H1 (cell line): ENCODE results near the gene GRID2. TPM values are rescaled to one million over a fixed set of nuclear protein-coding genes. Genes with fewer than 3 reads are reported as not detected.

Experiments used
- CTCF ChIA-PET: fragments of 300-600 bp; sonication (Branson Sonifier 250); formaldehyde crosslinking; loops from one replicate; lab custom pipeline; 2021; ENCODE audit not compliant: partially characterized antibody; lab: Charles Lee
- POLR2A ChIA-PET: fragments of 300-600 bp; sonication (Branson Sonifier 250); formaldehyde crosslinking; loops from one replicate; lab custom pipeline; 2021; ENCODE audit warnings: inconsistent platforms; ENCODE audit not compliant: partially characterized antibody; lab: Charles Lee
- DNase-seq, 2 experiments: peaks; one replicate each; pipeline versions ENCODE4 v3.0.0 to v3.0.0-alpha.2; 2010 to 2022; ENCODE audit warnings: low spot score in 2 of 2, low read depth in 1 of 2, mixed read lengths in 1 of 2
- FAIRE-seq: peaks from 2 replicates; lab custom pipeline; 2011; peaks lifted over from hg19 to GRCh38; lab: Jason Lieb, UNC
- H2AFZ ChIP-seq: 2 replicates; pipeline ENCODE4 v1.8.1; 2012; ENCODE audit warnings: low read length, inconsistent platforms
- H2AK5ac ChIP-seq: 2 replicates; pipeline ENCODE4 v1.6.1; 2013; ENCODE audit warnings: low read depth, low read length
- H2BK120ac ChIP-seq: replicated peaks from 2 replicates; pipeline ENCODE3; 2013; ENCODE audit warnings: low read depth, low read length, inconsistent platforms
- H2BK12ac ChIP-seq: 2 replicates; pipeline ENCODE4 v1.6.1; 2013; ENCODE audit warnings: low read depth, low read length
- H2BK15ac ChIP-seq: 2 replicates; pipeline ENCODE4 v1.6.1; 2013; ENCODE audit warnings: low read length
- H2BK20ac ChIP-seq: 2 replicates; pipeline ENCODE4 v1.6.1; 2013; ENCODE audit warnings: low read length
- H2BK5ac ChIP-seq: 2 replicates; pipeline ENCODE4 v1.6.1; 2013; ENCODE audit warnings: low read depth, low read length
- H3K14ac ChIP-seq: 2 replicates; pipeline ENCODE4 v1.6.1; 2013; ENCODE audit warnings: inconsistent platforms; ENCODE audit not compliant: insufficient read length
- H3K18ac ChIP-seq: 2 replicates; pipeline ENCODE4 v1.6.1; 2013; ENCODE audit warnings: low read length; ENCODE audit errors: extremely low read depth
- H3K23ac ChIP-seq: 2 replicates; pipeline ENCODE4 v1.6.1; 2013; ENCODE audit warnings: inconsistent platforms; ENCODE audit not compliant: insufficient read length
- H3K23me2 ChIP-seq: 2 replicates; pipeline ENCODE4 v1.6.1; 2013; ENCODE audit warnings: low read depth, low read length
- H3K27ac ChIP-seq: 2 replicates; pipeline ENCODE4 v1.6.1; 2011; ENCODE audit warnings: low read depth, low read length, inconsistent platforms
- H3K27me3 ChIP-seq, 4 experiments: replicated peaks in 1 of 4; 1 replicate in 1 of 4; 2 replicates in 3 of 4; pipeline versions ENCODE4 v1.6.1 to v1.8.1; 2011 to 2013; ENCODE audit warnings: low read length in 3 of 4, mild to moderate bottlenecking in 3 of 4, inconsistent platforms in 2 of 4, mixed read lengths in 2 of 4, moderate library complexity in 1 of 4; ENCODE audit not compliant: control insufficient read depth in 3 of 4, insufficient read depth in 3 of 4; ENCODE audit errors: extremely low read depth in 1 of 4
- H3K36me3 ChIP-seq, 4 experiments: 2 replicates each; pipeline versions ENCODE4 v1.6.1 to v1.8.1; 2011 to 2013; ENCODE audit warnings: mild to moderate bottlenecking in 4 of 4, low read length in 3 of 4, moderate library complexity in 2 of 4, control low read depth in 1 of 4, inconsistent platforms in 1 of 4; ENCODE audit not compliant: insufficient read depth in 4 of 4, control insufficient read depth in 2 of 4
- H3K4ac ChIP-seq: replicated peaks from 2 replicates; pipeline ENCODE3; 2013; ENCODE audit warnings: low read length, low read depth, mixed read lengths, inconsistent platforms; ENCODE audit not compliant: insufficient read length
- H3K4me1 ChIP-seq, 4 experiments: replicated peaks in 1 of 4; 1 replicate in 1 of 4; 2 replicates in 3 of 4; pipeline versions ENCODE4 v1.6.1 to v1.8.1; 2011 to 2013; ENCODE audit warnings: low read length in 3 of 4, inconsistent platforms in 2 of 4, mixed read lengths in 1 of 4; ENCODE audit not compliant: insufficient read depth in 4 of 4, control insufficient read depth in 3 of 4
- H3K4me2 ChIP-seq, 2 experiments: 2 replicates each; pipeline versions ENCODE4 v1.6.1 to v1.8.1; 2011 to 2013; ENCODE audit warnings: low read depth in 2 of 2, low read length in 2 of 2, control low read depth in 1 of 2, inconsistent platforms in 1 of 2, mild to moderate bottlenecking in 1 of 2; ENCODE audit not compliant: insufficient read depth in 1 of 2
- H3K4me3 ChIP-seq, 4 experiments: fragments of 200-600, 300-600 bp in 1 of 4; sonication (generic), shearing (Covaris generic), sonication (Bioruptor Twin) in 1 of 4; 2 replicates each; pipeline versions ENCODE4 v1.5.1 to v1.8.1; 2011 to 2016; ENCODE audit warnings: low read length in 4 of 4, low read depth in 3 of 4, control low read depth in 2 of 4, inconsistent platforms in 2 of 4, mild to moderate bottlenecking in 2 of 4, mixed read lengths in 1 of 4, moderate library complexity in 1 of 4; ENCODE audit not compliant: insufficient read depth in 2 of 4; ENCODE audit errors: extremely low read depth in 1 of 4
- H3K56ac ChIP-seq: replicated peaks from 2 replicates; pipeline ENCODE3; 2013; ENCODE audit warnings: low read depth, mild to moderate bottlenecking, mixed read lengths, low read length, inconsistent platforms; ENCODE audit not compliant: insufficient read length
- H3K79me1 ChIP-seq: 2 replicates; pipeline ENCODE4 v1.6.1; 2013; ENCODE audit warnings: low read depth, low read length, control low read depth
- H3K79me2 ChIP-seq, 2 experiments: 2 replicates each; pipeline versions ENCODE4 v1.6.1 to v1.8.1; 2012 to 2013; ENCODE audit warnings: low read length in 2 of 2, mild to moderate bottlenecking in 2 of 2, inconsistent platforms in 1 of 2; ENCODE audit not compliant: insufficient read depth in 2 of 2, control insufficient read depth in 1 of 2
- H3K9ac ChIP-seq, 4 experiments: replicated peaks in 1 of 4; 1 replicate in 1 of 4; 2 replicates in 3 of 4; pipeline versions ENCODE4 v1.6.1 to v1.8.1; 2011 to 2013; ENCODE audit warnings: low read depth in 3 of 4, low read length in 3 of 4, control low read depth in 2 of 4, mild to moderate bottlenecking in 2 of 4, moderate library complexity in 2 of 4, inconsistent platforms in 1 of 4; ENCODE audit errors: extremely low read depth in 1 of 4
- H3K9me3 ChIP-seq, 2 experiments: 2 replicates each; pipeline versions ENCODE4 v1.6.1 to v1.8.1; 2012 to 2013; ENCODE audit warnings: mild to moderate bottlenecking in 2 of 2, moderate library complexity in 2 of 2, control low read depth in 1 of 2, inconsistent platforms in 1 of 2, low read depth in 1 of 2, low read length in 1 of 2, mixed read lengths in 1 of 2; ENCODE audit not compliant: insufficient read depth in 2 of 2
- H4K20me1 ChIP-seq, 2 experiments: replicated peaks in 1 of 2; 2 replicates each; pipeline versions ENCODE3 to v1.8.1; 2011 to 2013; ENCODE audit warnings: inconsistent platforms in 2 of 2, low read length in 2 of 2, mild to moderate bottlenecking in 1 of 2; ENCODE audit not compliant: insufficient read depth in 2 of 2, control insufficient read depth in 1 of 2
- H4K5ac ChIP-seq: 2 replicates; pipeline ENCODE4 v1.6.1; 2013; ENCODE audit warnings: low read length, low read depth, mixed read lengths, inconsistent platforms; ENCODE audit not compliant: insufficient read length
- H4K8ac ChIP-seq: 2 replicates; pipeline ENCODE4 v1.8.0; 2013; ENCODE audit warnings: mild to moderate bottlenecking, moderate library complexity, low read length, inconsistent platforms; ENCODE audit not compliant: insufficient read depth; ENCODE audit errors: extremely low read depth
- H4K91ac ChIP-seq: replicated peaks from 2 replicates; pipeline ENCODE3; 2013; ENCODE audit warnings: low read length, mixed read lengths, inconsistent platforms; ENCODE audit not compliant: insufficient read length
- ATF3 ChIP-seq: IDR thresholded peaks from 2 replicates; pipeline ENCODE4 v1.6.1; 2011; ENCODE audit warnings: low read depth, mild to moderate bottlenecking, low read length; ENCODE audit not compliant: insufficient read depth
- BRCA1 ChIP-seq: IDR thresholded peaks from 2 replicates; pipeline ENCODE4 v1.6.1; 2012; ENCODE audit warnings: low read depth, low read length, improper control_type of control experiment
- CHD2 ChIP-seq: IDR thresholded peaks from 2 replicates; pipeline ENCODE4 v1.6.1; 2012; ENCODE audit warnings: low read length, improper control_type of control experiment
- GABPA ChIP-seq: IDR thresholded peaks from 2 replicates; pipeline ENCODE4 v1.6.1; 2011; ENCODE audit warnings: mild to moderate bottlenecking, low read length, moderate library complexity, borderline replicate concordance; ENCODE audit not compliant: insufficient read depth
- HDAC2 ChIP-seq, 2 experiments: fragments of 300-600 bp in 1 of 2; sonication (generic) in 1 of 2; IDR thresholded peaks; 2 replicates each; pipeline ENCODE4 v1.6.1; 2011 to 2012; ENCODE audit warnings: low read depth in 2 of 2, low read length in 2 of 2, mild to moderate bottlenecking in 2 of 2, moderate library complexity in 2 of 2, borderline replicate concordance in 1 of 2, inconsistent platforms in 1 of 2
- MAFK ChIP-seq: IDR thresholded peaks from 2 replicates; pipeline ENCODE4 v1.6.1; 2012; ENCODE audit warnings: low read depth, mild to moderate bottlenecking, improper control_type of control experiment, low read length
- POLR2A ChIP-seq, 2 experiments: IDR thresholded peaks; 1 replicate in 1 of 2; 2 replicates in 1 of 2; pipeline ENCODE4 v1.6.1; 2011; ENCODE audit warnings: low read depth in 2 of 2, low read length in 2 of 2, mild to moderate bottlenecking in 2 of 2; ENCODE audit errors: control extremely low read depth in 1 of 2
- POLR2AphosphoS5 ChIP-seq: IDR thresholded peaks from 2 replicates; pipeline ENCODE4 v1.6.1; 2011; ENCODE audit warnings: low read depth, low read length
- SAP30 ChIP-seq: fragments of 300-600 bp; sonication (generic); IDR thresholded peaks from 2 replicates; pipeline ENCODE4 v1.7.1; 2012; ENCODE audit warnings: low read length, moderate library complexity, mild to moderate bottlenecking, inconsistent platforms; ENCODE audit not compliant: insufficient read depth, insufficient replicate concordance
- SIX5 ChIP-seq: IDR thresholded peaks from 2 replicates; pipeline ENCODE4 v1.6.1; 2011; ENCODE audit warnings: mild to moderate bottlenecking, low read depth, low read length
- SP2 ChIP-seq: IDR thresholded peaks from 2 replicates; pipeline ENCODE4 v1.6.1; 2012; ENCODE audit warnings: mild to moderate bottlenecking, low read length, inconsistent platforms
- TCF12 ChIP-seq: IDR thresholded peaks from 2 replicates; pipeline ENCODE4 v1.6.1; 2011; ENCODE audit warnings: low read depth, mild to moderate bottlenecking, low read length
- WGBS, 2 experiments: shearing (Covaris generic) in 1 of 2; methylation state at CpG; one replicate each; pipeline versions ENCODE4 v1.1.6 to v1.1.7; 2013 to 2015; ENCODE audit warnings: low lambda C conversion rate in 2 of 2, mixed read lengths in 2 of 2, inconsistent platforms in 1 of 2, low coverage in 1 of 2, missing lambda C conversion rate in 1 of 2; ENCODE audit not compliant: insufficient replicate concordance in 2 of 2, insufficient coverage in 1 of 2, insufficient read length in 1 of 2; ENCODE audit errors: extremely low coverage in 1 of 2, missing lambda C conversion rate in 1 of 2; 5-methylcytosine and 5-hydroxymethylcytosine counted together
- polyA plus RNA-seq, 7 experiments: library from polyadenylated mRNA; depleted of rRNA in 3 of 7; stranded (reverse) in 5 of 7; unstranded in 2 of 7; fragments of >200 nt in 5 of 7; fragments of 200-250 nt in 2 of 7; gene quantifications; 1 replicate in 5 of 7; 2 replicates in 1 of 7; 4 replicates in 1 of 7; pipeline versions ENCODE4 v1.2.1 to v1.2.3, GENCODE V29; 2011 to 2013; ENCODE audit warnings: missing spikeins in 2 of 7, mixed read lengths in 2 of 7
- total RNA-seq: library from RNA; stranded (reverse); fragmentation: NEBNext Ultra II Directional; extraction: Animal tissue kit (Norgen Biotek cat#: 25700); gene quantifications from 2 replicates; pipeline ENCODE4 v1.2.1, GENCODE V29; 2021
- TF ChIP-seq, protein P1 (sequence below): IDR thresholded peaks from 2 replicates; pipeline ENCODE4 v1.6.1; 2011; ENCODE audit warnings: low read length, improper control_type of control experiment

GRID2 gene
- total and polyA plus RNA-seq, 2 of the 8 experiments (the other 6 are each of a cell fraction or from before 2014, with no cell fraction given), result 31.1 to 81.9 TPM

GRCh38 chr4:92814677-92815076 is 510.9 kb downstream of the GRID2 start:
- H2BK5ac ChIP-seq, result no peak overlapping the region
- no peak overlapping the region for H3K4me3 ChIP-seq
- ChIA-PET POLR2A (no interaction called here), CTCF (interaction anchor here (1.5 kb wide), 1 partner anchor 10 kb away, joined by 3 read pairs; no protein-coding TSS in a partner anchor)
- H3K27me3 ChIP-seq, result no peaks in the 10 kb centered on the region
- peaks cover 0 to 3% of the 10 kb centered on the region in 2 experiments for H4K20me1 ChIP-seq
- no peak overlapping the region for H2BK120ac ChIP-seq
- no peaks in the 10 kb centered on the region for H3K23me2 ChIP-seq
- H3K36me3 ChIP-seq, result peaks cover 0 to 8% (median under 1%) of the 10 kb centered on the region in 4 experiments; a peak in 1 of 8 replicates
- no peaks in the 10 kb centered on the region for H3K4me1 ChIP-seq
- no peak overlapping the region for H3K4me2 ChIP-seq
- H2BK15ac ChIP-seq, result no peak overlapping the region
- no peak overlapping the region for H2AFZ ChIP-seq
- H3K56ac ChIP-seq, result no peak overlapping the region
- no peak overlapping the region for H2BK12ac ChIP-seq
- H3K79me2 ChIP-seq, result peaks cover 0 to 6% of the 10 kb centered on the region in 2 experiments; a peak in 1 of 4 replicates
- no peak overlapping the region for H3K4ac ChIP-seq
- no peak overlapping the region for H4K91ac ChIP-seq
- no peak overlapping the region for H2AK5ac ChIP-seq
- H3K18ac ChIP-seq, result no peak overlapping the region
- no peaks in the 10 kb centered on the region; the same call in 1 of the 2 replicates for H3K79me1 ChIP-seq
- H2BK20ac ChIP-seq, result no peak overlapping the region
- WGBS, 2 experiments, result 90% methylated on average over 1 of the region's 1 CpG; no CpG with 5 or more reads in 1 of the 2 experiments
- no peak overlapping the region for H3K23ac ChIP-seq
- H3K14ac ChIP-seq, result no peak overlapping the region
- H4K8ac ChIP-seq, result no peak overlapping the region
- no peaks in the 10 kb centered on the region for H3K9me3 ChIP-seq
- no peak overlapping the region for H3K27ac ChIP-seq
- H4K5ac ChIP-seq, result no peak overlapping the region
- FAIRE-seq (no peak), DNase-seq (no peak)
- no peak overlapping the region for H3K9ac ChIP-seq
- TF ChIP-seq POLR2AphosphoS5, result no peak
- no peak for TF ChIP-seq MAFK
- TF ChIP-seq, protein P1, sequence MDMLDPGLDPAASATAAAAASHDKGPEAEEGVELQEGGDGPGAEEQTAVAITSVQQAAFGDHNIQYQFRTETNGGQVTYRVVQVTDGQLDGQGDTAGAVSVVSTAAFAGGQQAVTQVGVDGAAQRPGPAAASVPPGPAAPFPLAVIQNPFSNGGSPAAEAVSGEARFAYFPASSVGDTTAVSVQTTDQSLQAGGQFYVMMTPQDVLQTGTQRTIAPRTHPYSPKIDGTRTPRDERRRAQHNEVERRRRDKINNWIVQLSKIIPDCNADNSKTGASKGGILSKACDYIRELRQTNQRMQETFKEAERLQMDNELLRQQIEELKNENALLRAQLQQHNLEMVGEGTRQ, result no peak
- TF ChIP-seq TCF12, result no peak
- no peak for TF ChIP-seq BRCA1
- no peak for TF ChIP-seq GABPA
- no peak for TF ChIP-seq SAP30
- no peak for TF ChIP-seq SIX5
- no peak for TF ChIP-seq HDAC2 (IDR thresholded peaks at IDR 0.05; ENCODE audit: borderline replicate concordance in 1 of 2, low read depth in 2 of 2, low read length in 2 of 2)
- no peak for TF ChIP-seq CHD2
- no peak for TF ChIP-seq SP2
- TF ChIP-seq ATF3, result no peak
- no peak for TF ChIP-seq POLR2A (IDR thresholded peaks at IDR 0.05; ENCODE audit: control extremely low read depth in 1 of 2, low read depth in 2 of 2, low read length in 2 of 2)
